HG03558 (cell line): ENCODE data around the gene FAM234B.

Source experiments
- ATAC-seq: cut with Tn5 transposase; IDR thresholded peaks from one replicate; pipeline ENCODE4 v1.9.1; 2021; ENCODE audit warnings: moderate number of reproducible peaks; ENCODE audit not compliant: unreplicated experiment; ENCODE audit errors: extremely low read depth

The FAM234B gene

GRCh38 chr12:13085968-13086686 lies 41.9 kb downstream of the FAM234B start:
- ATAC-seq, result no peak

- ATAC-seq, result no peak
Observed at GRCh38 chr12:13087766-13088165, 43.6 kb downstream of the FAM234B start.

GRCh38 chr12:13088496-13088895 lies 44.3 kb downstream of the FAM234B start:
- ATAC-seq, result no peak

GRCh38 chr12:13090054-13090453 lies 45.9 kb downstream of the FAM234B start:
- ATAC-seq, result no peak

DNA sequence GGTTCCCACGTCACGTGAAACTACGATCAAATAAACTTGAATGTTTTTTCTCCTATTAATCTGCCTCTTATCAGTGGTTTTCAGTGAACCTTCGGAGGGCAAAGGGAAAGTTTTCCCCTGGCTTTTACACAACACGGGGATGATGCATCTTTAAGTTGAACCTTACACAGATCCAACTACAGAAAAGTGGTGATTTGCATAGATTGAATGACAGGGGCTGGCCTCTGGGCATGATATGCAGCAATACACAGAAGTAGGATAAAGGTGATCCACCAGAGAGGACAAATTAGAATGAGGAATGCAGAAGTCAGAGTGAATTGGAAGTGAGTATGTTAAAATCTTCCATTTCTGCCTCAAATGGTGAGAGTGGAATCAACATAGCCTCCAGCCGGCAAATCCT lies 47.7 kb downstream of the FAM234B start:
- no peak for ATAC-seq

DNA sequence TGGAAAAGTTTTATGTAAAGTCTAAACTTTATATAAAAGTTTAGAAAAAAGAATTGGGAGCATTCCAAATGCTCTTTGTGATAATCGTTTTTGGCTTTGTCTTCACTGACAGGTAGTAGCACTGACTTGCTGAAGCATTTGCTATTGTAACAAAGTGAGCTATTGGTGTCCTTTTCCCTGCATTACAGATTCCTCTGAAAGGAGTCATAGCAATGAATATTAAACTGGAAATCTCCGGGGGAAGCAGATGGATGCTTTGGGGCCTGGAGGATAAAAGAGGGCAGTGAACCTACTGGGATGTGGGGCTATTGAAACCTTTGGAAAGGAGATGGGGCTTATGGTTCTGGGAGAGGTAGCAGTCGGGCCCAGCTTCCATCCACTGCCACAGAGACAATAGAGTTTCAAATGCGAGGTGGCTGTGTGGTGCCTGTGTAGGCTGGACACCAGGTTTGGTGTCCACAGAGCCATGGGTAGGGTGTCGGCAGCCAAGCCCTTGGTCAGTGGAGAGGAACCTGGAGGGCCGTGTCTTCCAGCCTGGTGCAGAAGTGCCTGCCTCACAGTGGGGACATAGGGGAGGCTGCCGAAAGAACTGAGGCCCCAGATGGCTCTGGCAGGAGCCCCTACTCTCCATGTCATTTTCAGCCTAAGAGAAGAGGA lies 49.1 kb downstream of the FAM234B start:
- ATAC-seq, result no peak

GRCh38 chr12:13093848-13094220 lies 49.7 kb downstream of the FAM234B start:
- no peak for ATAC-seq

GRCh38 chr12:13094367-13094766 lies 50.2 kb downstream of the FAM234B start:
- no peak for ATAC-seq

GRCh38 chr12:13095266-13095995 lies 51.2 kb downstream of the FAM234B start:
- no peak for ATAC-seq

DNA sequence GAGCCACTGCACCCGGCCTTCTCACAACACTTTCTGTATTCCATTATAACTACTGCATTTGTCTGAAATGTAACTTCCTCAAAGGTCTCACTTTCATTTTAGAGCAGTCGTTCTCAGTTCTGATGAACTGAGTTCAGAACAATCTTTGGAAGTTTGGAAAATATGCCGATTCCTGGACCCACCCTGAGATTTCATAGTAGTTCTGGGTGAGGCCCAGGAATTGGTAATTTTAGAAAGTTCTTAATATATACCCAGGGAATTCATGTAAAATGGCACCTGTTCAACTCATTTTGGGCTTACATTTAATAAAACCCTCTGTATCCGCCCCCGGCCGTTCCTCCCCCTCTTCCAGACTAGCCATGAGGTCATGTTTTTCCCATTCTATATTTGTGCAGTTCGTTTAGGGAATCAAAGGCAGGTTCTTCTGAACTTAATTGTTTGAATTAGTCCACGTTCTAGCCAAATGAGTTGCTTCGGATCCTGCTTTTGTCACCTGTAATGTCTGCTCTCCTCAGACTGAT lies 53.4 kb downstream of the FAM234B start:
- no peak for ATAC-seq

DNA sequence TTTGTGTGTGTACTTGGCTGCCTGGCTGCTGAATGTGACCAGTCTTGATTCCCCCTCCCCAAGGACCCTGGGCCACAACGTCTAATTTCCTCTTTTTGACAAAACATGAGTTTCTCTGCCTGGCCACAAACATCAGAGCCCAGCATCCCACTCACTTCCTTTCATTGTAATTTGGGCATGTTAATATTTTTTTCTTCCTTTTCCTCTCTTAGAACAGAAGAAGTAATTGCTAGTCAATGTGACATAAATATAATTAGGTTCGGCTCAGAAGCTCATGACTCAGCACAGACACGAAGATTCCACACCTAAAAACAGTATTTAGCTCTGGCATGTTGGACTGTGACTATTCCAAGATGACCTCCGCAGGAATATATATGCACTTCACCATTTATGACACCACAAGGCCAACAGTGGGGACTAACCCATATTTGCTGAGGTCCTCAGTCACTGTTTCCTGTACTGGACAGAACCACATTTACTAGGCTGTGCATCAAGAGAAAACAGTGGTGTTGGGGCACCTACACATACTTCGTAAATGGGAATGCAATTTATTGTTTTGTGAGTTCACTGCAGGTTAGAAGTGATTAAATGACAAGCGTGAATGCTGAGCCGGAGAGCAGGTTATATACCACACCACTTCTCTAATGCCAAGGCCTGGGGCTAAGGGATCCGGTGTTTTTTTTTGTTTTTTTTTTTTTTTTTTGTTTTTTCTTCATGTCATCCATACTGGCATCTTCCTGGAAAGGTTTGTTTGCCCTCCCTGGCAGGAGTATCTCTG lies 55.1 kb downstream of the FAM234B start:
- no peak for ATAC-seq

- no peak for ATAC-seq
Observed at GRCh38 chr12:13099844-13100604, 55.8 kb downstream of the FAM234B start.

GRCh38 chr12:13100605-13100881 lies 56.4 kb downstream of the FAM234B start:
- no peak for ATAC-seq

GRCh38 chr12:13100882-13101769 lies 56.9 kb downstream of the FAM234B start:
- ATAC-seq, result peak; percentile 64

GRCh38 chr12:13101821-13102375 lies 57.7 kb downstream of the FAM234B start:
- ATAC-seq, result no peak

- no peak for ATAC-seq
Observed at GRCh38 chr12:13102461-13103195, 58.4 kb downstream of the FAM234B start.

DNA sequence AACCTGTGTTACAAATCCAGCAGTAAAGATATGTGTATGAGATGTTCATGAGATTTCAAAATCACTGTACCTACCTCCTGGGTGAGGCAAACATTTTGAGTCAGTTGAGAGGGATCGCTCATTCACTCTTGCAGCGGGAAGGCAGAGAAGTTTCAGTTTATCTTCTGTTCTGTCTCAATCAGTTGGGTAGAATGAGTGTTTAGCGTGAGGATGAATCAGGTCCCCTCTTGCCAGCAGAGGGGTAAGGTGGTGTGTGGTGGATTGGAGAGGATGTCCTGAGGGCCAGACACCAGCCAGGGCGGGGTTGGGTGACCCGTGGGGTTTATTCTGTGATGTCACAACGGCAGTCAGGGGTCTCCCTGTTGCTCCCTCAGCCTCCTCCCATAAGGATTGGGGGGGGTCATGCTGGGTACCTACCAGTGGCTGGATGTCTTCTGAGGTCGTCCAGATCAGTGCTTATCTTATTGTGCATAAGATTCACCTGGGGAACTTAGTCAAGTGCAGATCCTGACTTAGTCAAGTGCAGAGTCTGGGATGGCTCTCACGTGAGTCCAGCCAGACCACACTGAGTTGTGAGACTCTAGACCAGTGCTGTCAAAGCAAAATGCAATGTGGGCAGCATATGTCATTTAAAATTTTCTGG lies 59.3 kb downstream of the FAM234B start, which contains the start of gene GSG1:
Gene GSG1, minus strand, starts transcription at position 277 of the 643 bp plus-strand sequence. Its CDS starts 155 bp downstream, at position 122.
- no peak for ATAC-seq
